ENCODE data around the gene CDX2. TPM values are rescaled to one million over a fixed set of nuclear protein-coding genes. Genes with fewer than 3 reads are reported as not detected.

The CDX2 gene
- total and polyA plus RNA-seq, 9 of the 15 experiments (the other 6 are each of a cell fraction or from before 2014, with no cell fraction given), result 0.04 TPM; not detected in 8

- TF ChIP-seq GABPB1 (CRISPR knock-in tag; IDR thresholded peaks at IDR 0.05) (no peak), ZNF696 (CRISPR knock-in tag; conservative IDR thresholded peaks at IDR 0.05) (no peak), LEF1 (IDR thresholded peaks at IDR 0.05) (no peak)
Measured at GRCh38 chr13:27969866-27970229, 733 bp upstream of the CDX2 start (continued).

- intact Hi-C loops (cut with micrococcal nuclease) (no loop called here), in situ Hi-C loops (cut with MboI) (loop anchor here (25.0 kb wide), 1 partner anchor 456 kb away; no protein-coding TSS in a partner anchor)
- FAIRE-seq (no peak), DNase-seq (ENCODE audit: extremely low read depth in 1 of 4, low spot score in 3 of 4) (no peak), ATAC-seq (no peak)
- Histone ChIP-seq H4K20me1 (replicated peaks; ENCODE audit: control insufficient read depth, insufficient read depth, low read length) (no peaks in the 10 kb centered on the region), H3K9me1 (ENCODE audit: control insufficient read depth, insufficient read depth, low read length) (no peaks in the 10 kb centered on the region), H3K27ac (ENCODE audit: extremely low read depth, low read depth, low read length) (no peak overlapping the region), H3K79me2 (ENCODE audit: control insufficient read depth, insufficient read depth, low read length) (no peaks in the 10 kb centered on the region), H3K4me1 (replicated peaks in 1 of 2; ENCODE audit: control insufficient read depth in 2 of 2, insufficient read depth in 2 of 2, low read length in 2 of 2) (no peaks in the 10 kb centered on the region; a peak in 1 of 5 replicates), H3K36me3 (ENCODE audit: control insufficient read depth, insufficient read depth, low read length) (no peaks in the 10 kb centered on the region), H2AFZ (ENCODE audit: low read depth, low read length) (no peak overlapping the region), H3K9ac (ENCODE audit: insufficient read depth in 1 of 2, low read depth in 2 of 2, low read length in 2 of 2) (no peak overlapping the region), H3K4me3 (no peak overlapping the region), H3K4me2 (ENCODE audit: insufficient read depth, low read length) (no peak overlapping the region), H3K9me3 (replicated peaks; ENCODE audit: control insufficient read depth, insufficient read depth, low read depth, low read length) (no peaks in the 10 kb centered on the region), H3K27me3 (ENCODE audit: control insufficient read depth in 2 of 2, insufficient read depth in 2 of 2, low read length in 2 of 2) (peaks cover 12 to 81% of the 10 kb centered on the region in 2 experiments; a peak in 4 of 5 replicates)
- 8% methylated on average over 13 of the region's 86 CpGs for WGBS (ENCODE audit: insufficient coverage, low coverage, missing lambda C conversion rate)
- no TSS peak for BruUV-seq (replicated peaks)
- CTCF ChIA-PET (ENCODE audit: low intra/inter-chr PET ratio), result no interaction called here
- no peak for TF ChIP-seq TEAD4 (IDR thresholded peaks at IDR 0.05; ENCODE audit: low read length)
- no peak for TF ChIP-seq TEAD4 (CRISPR knock-in tag; IDR thresholded peaks at IDR 0.05; ENCODE audit: borderline replicate concordance)
- TF ChIP-seq MYBL2 (IDR thresholded peaks at IDR 0.05; ENCODE audit: low read depth), result no peak
- no peak for TF ChIP-seq MYBL2 (CRISPR knock-in tag; IDR thresholded peaks at IDR 0.05; ENCODE audit: borderline replicate concordance)
- TF ChIP-seq CBX3 (IDR thresholded peaks at IDR 0.05; ENCODE audit: borderline replicate concordance in 1 of 2, low read length in 2 of 2), result no peak
- TF ChIP-seq TRIM24 (IDR thresholded peaks at IDR 0.05), result no peak
- no peak for TF ChIP-seq PURB (CRISPR knock-in tag; IDR thresholded peaks at IDR 0.05; ENCODE audit: low read depth)
- TF ChIP-seq PTTG1 (tag; IDR thresholded peaks at IDR 0.05; ENCODE audit: low read depth), result no peak
- TF ChIP-seq ZNF253 (CRISPR knock-in tag; conservative IDR thresholded peaks at IDR 0.05), result no peak
- POLR2A ChIA-PET, result no interaction called here
Measured at GRCh38 chr13:27968316-27969081, 616 bp downstream of the CDX2 start.

Measured in K562 (cell line).